Measurements from ENCODE around the gene CCDC92. TPM values are rescaled to one million over a fixed set of nuclear protein-coding genes. Genes with fewer than 3 reads are reported as not detected.

Gene CCDC92
- total and polyA plus RNA-seq, 2 of the 13 experiments (the other 11 are each of a cell fraction or from before 2014, with no cell fraction given), result 5.4 to 14.7 TPM

- TF ChIP-seq FOXA1 (IDR thresholded peaks at IDR 0.05) (no peak), FOXA1 (CRISPR knock-in tag; IDR thresholded peaks at IDR 0.05) (no peak), SMARCE1 (IDR thresholded peaks at IDR 0.05; ENCODE audit: borderline replicate concordance) (no peak), NCOA2 (CRISPR knock-in tag; IDR thresholded peaks at IDR 0.05) (peak; percentile 29; the same call in 1 of the 2 replicates), HDAC2 (CRISPR knock-in tag; IDR thresholded peaks at IDR 0.05) (peak; percentile 61), ZFP91 (CRISPR knock-in tag; IDR thresholded peaks at IDR 0.05; ENCODE audit: borderline replicate concordance) (peak; percentile 53; the same call in 1 of the 2 replicates), TAF15 (IDR thresholded peaks at IDR 0.05; ENCODE audit: low read depth, low read length, poor library complexity, severe bottlenecking) (no peak), GATAD1 (CRISPR knock-in tag; IDR thresholded peaks at IDR 0.05) (no peak), ZSCAN29 (CRISPR knock-in tag; conservative IDR thresholded peaks at IDR 0.05) (no peak), MED13 (CRISPR knock-in tag; IDR thresholded peaks at IDR 0.05) (no peak), NFYC (CRISPR knock-in tag; IDR thresholded peaks at IDR 0.05) (no peak), ZNF205 (CRISPR knock-in tag; IDR thresholded peaks at IDR 0.05) (no peak), AFF4 (CRISPR knock-in tag; IDR thresholded peaks at IDR 0.05) (no peak), ZNF460 (CRISPR knock-in tag; IDR thresholded peaks at IDR 0.05; ENCODE audit: borderline replicate concordance) (no peak)
- TF ChIP-seq, protein P1, sequence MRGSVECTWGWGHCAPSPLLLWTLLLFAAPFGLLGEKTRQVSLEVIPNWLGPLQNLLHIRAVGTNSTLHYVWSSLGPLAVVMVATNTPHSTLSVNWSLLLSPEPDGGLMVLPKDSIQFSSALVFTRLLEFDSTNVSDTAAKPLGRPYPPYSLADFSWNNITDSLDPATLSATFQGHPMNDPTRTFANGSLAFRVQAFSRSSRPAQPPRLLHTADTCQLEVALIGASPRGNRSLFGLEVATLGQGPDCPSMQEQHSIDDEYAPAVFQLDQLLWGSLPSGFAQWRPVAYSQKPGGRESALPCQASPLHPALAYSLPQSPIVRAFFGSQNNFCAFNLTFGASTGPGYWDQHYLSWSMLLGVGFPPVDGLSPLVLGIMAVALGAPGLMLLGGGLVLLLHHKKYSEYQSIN (CRISPR knock-in tag; IDR thresholded peaks at IDR 0.05; ENCODE audit: borderline replicate concordance), result no peak
- TF ChIP-seq, protein P2, sequence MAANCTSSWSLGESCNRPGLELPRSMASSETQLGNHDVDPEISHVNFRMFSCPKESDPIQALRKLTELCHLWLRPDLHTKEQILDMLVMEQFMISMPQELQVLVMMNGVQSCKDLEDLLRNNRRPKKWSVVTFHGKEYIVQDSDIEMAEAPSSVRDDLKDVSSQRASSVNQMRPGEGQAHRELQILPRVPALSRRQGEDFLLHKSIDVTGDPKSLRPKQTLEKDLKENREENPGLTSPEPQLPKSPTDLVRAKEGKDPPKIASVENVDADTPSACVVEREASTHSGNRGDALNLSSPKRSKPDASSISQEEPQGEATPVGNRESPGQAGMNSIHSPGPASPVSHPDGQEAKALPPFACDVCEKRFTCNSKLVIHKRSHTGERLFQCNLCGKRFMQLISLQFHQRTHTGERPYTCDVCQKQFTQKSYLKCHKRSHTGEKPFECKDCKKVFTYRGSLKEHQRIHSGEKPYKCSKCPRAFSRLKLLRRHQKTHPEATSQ (CRISPR knock-in tag; IDR thresholded peaks at IDR 0.05; ENCODE audit: borderline replicate concordance), result no peak
- TF ChIP-seq, protein P3, sequence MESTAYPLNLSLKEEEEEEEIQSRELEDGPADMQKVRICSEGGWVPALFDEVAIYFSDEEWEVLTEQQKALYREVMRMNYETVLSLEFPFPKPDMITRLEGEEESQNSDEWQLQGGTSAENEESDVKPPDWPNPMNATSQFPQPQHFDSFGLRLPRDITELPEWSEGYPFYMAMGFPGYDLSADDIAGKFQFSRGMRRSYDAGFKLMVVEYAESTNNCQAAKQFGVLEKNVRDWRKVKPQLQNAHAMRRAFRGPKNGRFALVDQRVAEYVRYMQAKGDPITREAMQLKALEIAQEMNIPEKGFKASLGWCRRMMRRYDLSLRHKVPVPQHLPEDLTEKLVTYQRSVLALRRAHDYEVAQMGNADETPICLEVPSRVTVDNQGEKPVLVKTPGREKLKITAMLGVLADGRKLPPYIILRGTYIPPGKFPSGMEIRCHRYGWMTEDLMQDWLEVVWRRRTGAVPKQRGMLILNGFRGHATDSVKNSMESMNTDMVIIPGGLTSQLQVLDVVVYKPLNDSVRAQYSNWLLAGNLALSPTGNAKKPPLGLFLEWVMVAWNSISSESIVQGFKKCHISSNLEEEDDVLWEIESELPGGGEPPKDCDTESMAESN (CRISPR knock-in tag; conservative IDR thresholded peaks at IDR 0.05), result no peak
Measured at GRCh38 chr12:123948796-123949769, 23.5 kb downstream of the CCDC92 start (continued).

Data from HepG2 (cell line).